H1 (cell line): ENCODE data around the gene TRPV6.

ENCODE experiments used
- EZH2 ChIP-seq: fragments of 200-600 bp; sonication (generic); IDR thresholded peaks from 2 replicates; pipeline ENCODE4 v1.7.1; 2012; ENCODE audit warnings: low read depth, mild to moderate bottlenecking, moderate library complexity, low read length, inconsistent platforms; ENCODE audit not compliant: severe bottlenecking
- RAD21 ChIP-seq, 2 experiments: IDR thresholded peaks in 1 of 2; conservative IDR thresholded peaks in 1 of 2; 2 replicates each; pipeline ENCODE4 v1.6.1; 2011; ENCODE audit warnings: low read depth in 2 of 2, low read length in 2 of 2, improper control_type of control experiment in 1 of 2, inconsistent platforms in 1 of 2, mild to moderate bottlenecking in 1 of 2, moderate library complexity in 1 of 2
- RFX5 ChIP-seq: IDR thresholded peaks from 2 replicates; pipeline ENCODE4 v1.6.1; 2011; ENCODE audit warnings: low read depth, low read length, improper control_type of control experiment, borderline replicate concordance
- SP1 ChIP-seq: IDR thresholded peaks from 2 replicates; pipeline ENCODE4 v1.6.1; 2011; ENCODE audit warnings: low read depth, low read length
- SP2 ChIP-seq: IDR thresholded peaks from 2 replicates; pipeline ENCODE4 v1.6.1; 2012; ENCODE audit warnings: mild to moderate bottlenecking, low read length, inconsistent platforms
- TAF7 ChIP-seq: optimal IDR thresholded peaks from 2 replicates; pipeline ENCODE3; 2011; ENCODE audit warnings: low read depth, mild to moderate bottlenecking, inconsistent platforms, low read length, moderate library complexity, borderline replicate concordance
- YY1 ChIP-seq: IDR thresholded peaks from 2 replicates; pipeline ENCODE4 v1.6.1; 2011; ENCODE audit warnings: low read depth, mild to moderate bottlenecking, low read length
- TF ChIP-seq, protein P1 (sequence below), 3 experiments: IDR thresholded peaks; 1 replicate in 2 of 3; 2 replicates in 1 of 3; pipeline versions ENCODE4 v1.5.1 to v1.6.1; 2011; ENCODE audit warnings: low read length in 3 of 3, mild to moderate bottlenecking in 3 of 3, inconsistent platforms in 2 of 3, low read depth in 1 of 3, moderate library complexity in 1 of 3; ENCODE audit not compliant: insufficient read depth in 1 of 3; ENCODE audit errors: control extremely low read depth in 1 of 3

DNA sequence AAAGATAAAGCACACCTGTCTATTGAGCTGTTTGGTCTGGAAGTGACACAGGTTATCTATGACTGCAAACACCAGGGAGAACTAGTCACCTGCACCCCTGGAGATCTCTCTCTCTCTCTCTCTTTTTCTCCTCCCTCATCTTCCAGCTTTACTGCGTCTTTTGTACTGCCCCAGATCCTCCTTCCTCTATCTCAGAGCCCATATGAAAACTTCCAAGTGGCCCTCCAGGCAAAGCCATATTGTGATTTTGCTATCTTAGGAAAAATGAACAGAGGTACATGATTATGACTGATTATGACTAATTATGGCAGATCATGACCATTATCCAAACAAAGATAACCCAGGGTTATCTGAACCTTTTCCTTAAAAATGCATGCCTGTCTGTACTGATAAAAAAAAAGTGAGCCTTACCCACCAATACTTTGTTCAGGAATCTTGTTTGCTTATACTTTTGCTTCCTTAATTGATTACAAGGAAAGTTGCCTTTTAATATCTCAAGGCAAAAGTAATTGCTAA lies 43.2 kb downstream of the TRPV6 start:
- TF ChIP-seq RFX5: no peak
- TF ChIP-seq SP2: no peak
- TF ChIP-seq, protein P1, sequence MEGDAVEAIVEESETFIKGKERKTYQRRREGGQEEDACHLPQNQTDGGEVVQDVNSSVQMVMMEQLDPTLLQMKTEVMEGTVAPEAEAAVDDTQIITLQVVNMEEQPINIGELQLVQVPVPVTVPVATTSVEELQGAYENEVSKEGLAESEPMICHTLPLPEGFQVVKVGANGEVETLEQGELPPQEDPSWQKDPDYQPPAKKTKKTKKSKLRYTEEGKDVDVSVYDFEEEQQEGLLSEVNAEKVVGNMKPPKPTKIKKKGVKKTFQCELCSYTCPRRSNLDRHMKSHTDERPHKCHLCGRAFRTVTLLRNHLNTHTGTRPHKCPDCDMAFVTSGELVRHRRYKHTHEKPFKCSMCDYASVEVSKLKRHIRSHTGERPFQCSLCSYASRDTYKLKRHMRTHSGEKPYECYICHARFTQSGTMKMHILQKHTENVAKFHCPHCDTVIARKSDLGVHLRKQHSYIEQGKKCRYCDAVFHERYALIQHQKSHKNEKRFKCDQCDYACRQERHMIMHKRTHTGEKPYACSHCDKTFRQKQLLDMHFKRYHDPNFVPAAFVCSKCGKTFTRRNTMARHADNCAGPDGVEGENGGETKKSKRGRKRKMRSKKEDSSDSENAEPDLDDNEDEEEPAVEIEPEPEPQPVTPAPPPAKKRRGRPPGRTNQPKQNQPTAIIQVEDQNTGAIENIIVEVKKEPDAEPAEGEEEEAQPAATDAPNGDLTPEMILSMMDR (IDR thresholded peaks at IDR 0.05; ENCODE audit: control extremely low read depth in 1 of 3, insufficient read depth in 1 of 3, low read depth in 1 of 3, low read length in 3 of 3): no peak
- TF ChIP-seq RAD21 (IDR thresholded peaks at IDR 0.05 in 1 of 2, conservative IDR thresholded peaks at IDR 0.05 in 1 of 2; ENCODE audit: low read depth in 2 of 2, low read length in 2 of 2): no peak
- no peak for TF ChIP-seq YY1
- TF ChIP-seq TAF7: no peak
- no peak for TF ChIP-seq EZH2
- TF ChIP-seq SP1: no peak
